Measurements from ENCODE around the gene WIPF2. TPM values are rescaled to one million over a fixed set of nuclear protein-coding genes. Genes with fewer than 3 reads are reported as not detected.

WIPF2 gene, protein sequence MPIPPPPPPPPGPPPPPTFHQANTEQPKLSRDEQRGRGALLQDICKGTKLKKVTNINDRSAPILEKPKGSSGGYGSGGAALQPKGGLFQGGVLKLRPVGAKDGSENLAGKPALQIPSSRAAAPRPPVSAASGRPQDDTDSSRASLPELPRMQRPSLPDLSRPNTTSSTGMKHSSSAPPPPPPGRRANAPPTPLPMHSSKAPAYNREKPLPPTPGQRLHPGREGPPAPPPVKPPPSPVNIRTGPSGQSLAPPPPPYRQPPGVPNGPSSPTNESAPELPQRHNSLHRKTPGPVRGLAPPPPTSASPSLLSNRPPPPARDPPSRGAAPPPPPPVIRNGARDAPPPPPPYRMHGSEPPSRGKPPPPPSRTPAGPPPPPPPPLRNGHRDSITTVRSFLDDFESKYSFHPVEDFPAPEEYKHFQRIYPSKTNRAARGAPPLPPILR
- 38.3 TPM for total RNA-seq
- long read RNA-seq, full-length matches to known transcripts, result 52 of 84 reads
- long read RNA-seq, partial matches to known transcripts, result 9 of 84 reads
- long read RNA-seq, other reads (novel, unspliced or antisense), result 23 of 84 reads

DNA sequence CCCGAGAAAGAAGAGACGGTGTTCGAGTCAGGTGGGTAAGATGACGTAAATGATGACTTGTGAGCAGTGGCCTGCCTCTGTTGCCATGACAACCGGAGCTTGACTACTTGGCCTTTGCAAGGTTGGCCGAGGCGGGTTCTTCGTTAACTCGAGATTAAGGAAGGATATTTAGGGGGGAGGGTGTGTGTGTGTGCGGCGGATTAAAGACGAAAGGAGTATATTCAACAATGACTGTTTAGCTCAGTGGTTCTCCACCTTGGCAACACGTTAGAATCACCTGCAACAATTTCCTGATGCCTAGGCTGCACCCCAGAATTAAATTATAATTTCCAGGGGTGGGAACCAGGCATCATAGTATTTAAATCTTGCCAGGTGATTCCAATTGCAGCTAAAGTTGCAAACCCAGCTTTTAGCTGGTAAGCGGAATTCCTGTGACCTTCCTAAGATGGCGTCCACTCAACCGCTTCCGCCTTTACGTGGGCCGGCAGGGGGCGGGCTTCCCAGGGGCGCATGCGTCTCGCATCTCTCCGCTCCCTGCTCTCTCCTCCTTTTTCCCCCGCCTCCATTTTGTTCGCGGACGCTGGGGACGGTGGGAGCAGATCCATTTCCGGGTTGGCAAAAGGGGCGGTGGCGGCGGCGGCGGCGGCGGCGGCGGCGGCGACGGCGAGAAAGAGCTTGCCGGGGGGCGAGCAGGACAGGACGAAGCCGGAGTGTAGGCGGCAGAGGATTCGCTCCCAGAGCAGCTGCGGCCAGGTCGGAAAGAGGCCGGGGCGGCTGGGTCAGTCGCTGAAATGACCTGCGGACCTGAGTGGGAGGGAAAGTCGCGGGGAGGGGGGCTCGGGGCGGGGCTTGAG lies at the start of gene WIPF2:
Gene WIPF2, plus strand, starts transcription at position 565 of the 854 bp plus-strand sequence. CDS start 37,156 bp downstream, outside the sequence.
- peak within 1 kb of the TSS; percentile 70 for H3K4me3 ChIP-seq
- TF ChIP-seq, protein P1, sequence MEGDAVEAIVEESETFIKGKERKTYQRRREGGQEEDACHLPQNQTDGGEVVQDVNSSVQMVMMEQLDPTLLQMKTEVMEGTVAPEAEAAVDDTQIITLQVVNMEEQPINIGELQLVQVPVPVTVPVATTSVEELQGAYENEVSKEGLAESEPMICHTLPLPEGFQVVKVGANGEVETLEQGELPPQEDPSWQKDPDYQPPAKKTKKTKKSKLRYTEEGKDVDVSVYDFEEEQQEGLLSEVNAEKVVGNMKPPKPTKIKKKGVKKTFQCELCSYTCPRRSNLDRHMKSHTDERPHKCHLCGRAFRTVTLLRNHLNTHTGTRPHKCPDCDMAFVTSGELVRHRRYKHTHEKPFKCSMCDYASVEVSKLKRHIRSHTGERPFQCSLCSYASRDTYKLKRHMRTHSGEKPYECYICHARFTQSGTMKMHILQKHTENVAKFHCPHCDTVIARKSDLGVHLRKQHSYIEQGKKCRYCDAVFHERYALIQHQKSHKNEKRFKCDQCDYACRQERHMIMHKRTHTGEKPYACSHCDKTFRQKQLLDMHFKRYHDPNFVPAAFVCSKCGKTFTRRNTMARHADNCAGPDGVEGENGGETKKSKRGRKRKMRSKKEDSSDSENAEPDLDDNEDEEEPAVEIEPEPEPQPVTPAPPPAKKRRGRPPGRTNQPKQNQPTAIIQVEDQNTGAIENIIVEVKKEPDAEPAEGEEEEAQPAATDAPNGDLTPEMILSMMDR (IDR thresholded peaks at IDR 0.05), result peak; percentile 68
- intact Hi-C loops (cut with DNase I), result no loop called here
- no peaks in the 10 kb centered on the region for H3K4me1 ChIP-seq
- no peaks in the 10 kb centered on the region for H3K36me3 ChIP-seq
- ATAC-seq (peak; percentile 99), DNase-seq (peak; percentile 98)
- H3K9me3 ChIP-seq, result no peaks in the 10 kb centered on the region
- no peaks in the 10 kb centered on the region for H3K27me3 ChIP-seq
- peak within 1 kb of the TSS; percentile 90 for H3K27ac ChIP-seq

DNA sequence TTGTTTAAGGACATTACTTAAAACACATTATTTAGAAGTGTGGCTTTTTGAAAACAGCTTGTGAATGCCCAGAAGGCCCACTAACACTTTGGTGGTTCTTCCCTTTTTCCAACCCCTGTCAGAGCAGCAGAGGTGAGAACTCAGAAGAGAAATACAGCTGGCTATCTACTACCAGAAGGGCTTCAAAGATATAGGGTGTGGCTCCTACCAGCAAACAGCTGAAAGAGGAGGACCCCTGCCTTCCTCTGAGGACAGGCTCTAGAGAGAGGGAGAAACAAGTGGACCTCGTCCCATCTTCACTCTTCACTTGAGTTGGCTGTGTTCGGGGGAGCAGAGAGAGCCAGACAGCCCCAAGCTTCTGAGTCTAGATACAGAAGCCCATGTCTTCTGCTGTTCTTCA lies 48.8 kb upstream of the WIPF2 start:
- intact Hi-C loops (cut with DNase I), result no loop called here
- Histone ChIP-seq H3K27me3 (no peaks in the 10 kb centered on the region), H3K27ac (no peak overlapping the region), H3K4me1 (no peaks in the 10 kb centered on the region), H3K9me3 (no peaks in the 10 kb centered on the region), H3K4me3 (no peak overlapping the region), H3K36me3 (peaks cover 79% of the 10 kb centered on the region)
- ATAC-seq (no peak), DNase-seq (no peak)
- TF ChIP-seq, protein P1 (IDR thresholded peaks at IDR 0.05), result no peak

DNA sequence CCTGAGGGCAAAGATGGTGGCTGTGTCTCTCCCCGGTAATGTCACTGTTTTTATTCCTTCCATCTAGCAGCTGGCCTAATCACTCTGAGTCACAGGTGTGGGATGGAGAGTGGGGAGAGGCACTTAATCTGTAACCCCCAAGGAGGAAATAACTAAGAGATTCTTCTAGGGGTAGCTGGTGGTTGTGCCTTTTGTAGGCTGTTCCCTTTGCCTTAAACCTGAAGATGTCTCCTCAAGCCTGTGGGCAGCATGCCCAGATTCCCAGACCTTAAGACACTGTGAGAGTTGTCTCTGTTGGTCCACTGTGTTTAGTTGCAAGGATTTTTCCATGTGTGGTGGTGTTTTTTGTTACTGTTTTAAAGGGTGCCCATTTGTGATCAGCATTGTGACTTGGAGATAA lies 47.4 kb upstream of the WIPF2 start:
- no peaks in the 10 kb centered on the region for H3K9me3 ChIP-seq
- TF ChIP-seq, protein P1 (IDR thresholded peaks at IDR 0.05), result no peak
- no peak for ATAC-seq
- intact Hi-C loops (cut with DNase I), result no loop called here
- peaks cover 64% of the 10 kb centered on the region for H3K36me3 ChIP-seq
- no peak for DNase-seq
- no peak overlapping the region for H3K4me3 ChIP-seq
- no peak overlapping the region for H3K27ac ChIP-seq
- no peaks in the 10 kb centered on the region for H3K27me3 ChIP-seq
- peaks cover 6% of the 10 kb centered on the region for H3K4me1 ChIP-seq

DNA sequence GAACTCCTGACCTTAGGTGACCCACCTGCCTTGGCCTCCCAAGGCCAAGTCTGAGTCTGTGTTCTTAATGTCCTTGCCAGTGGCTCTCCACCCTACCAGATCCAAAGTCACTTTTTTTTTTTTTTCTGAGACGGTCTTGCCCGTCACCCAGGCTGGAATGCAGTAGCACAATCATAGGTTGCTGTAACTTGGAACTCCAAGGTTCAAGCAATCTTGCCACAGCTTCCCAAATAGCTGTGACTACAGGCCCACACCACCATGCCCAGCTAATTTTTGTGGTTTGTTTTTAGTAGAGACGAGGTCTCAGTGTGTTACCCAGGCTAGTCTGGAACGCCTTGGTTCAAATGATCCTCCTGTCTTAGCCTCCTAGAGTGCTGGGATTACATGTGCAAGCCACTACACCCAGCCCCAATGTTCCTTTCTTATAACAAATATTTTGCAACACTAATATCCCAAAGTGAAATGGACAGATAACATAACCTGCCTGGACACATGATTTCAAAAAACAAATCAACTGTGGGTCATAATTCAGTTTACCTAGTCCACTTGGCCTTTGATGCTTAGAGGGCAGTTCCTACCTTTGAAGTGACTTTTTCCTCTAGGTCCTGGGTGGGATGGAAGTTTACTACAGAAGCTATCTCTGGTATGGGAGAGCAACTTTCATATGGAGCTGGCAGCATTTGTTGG lies 45.9 kb upstream of the WIPF2 start:
- Histone ChIP-seq H3K27me3 (no peaks in the 10 kb centered on the region), H3K9me3 (no peaks in the 10 kb centered on the region), H3K4me3 (no peak overlapping the region), H3K36me3 (peaks cover 50% of the 10 kb centered on the region), H3K4me1 (peaks cover 18% of the 10 kb centered on the region), H3K27ac (no peak overlapping the region)
- DNase-seq (no peak), ATAC-seq (no peak)
- TF ChIP-seq, protein P1 (IDR thresholded peaks at IDR 0.05), result no peak
- intact Hi-C loops (cut with DNase I), result no loop called here

DNA sequence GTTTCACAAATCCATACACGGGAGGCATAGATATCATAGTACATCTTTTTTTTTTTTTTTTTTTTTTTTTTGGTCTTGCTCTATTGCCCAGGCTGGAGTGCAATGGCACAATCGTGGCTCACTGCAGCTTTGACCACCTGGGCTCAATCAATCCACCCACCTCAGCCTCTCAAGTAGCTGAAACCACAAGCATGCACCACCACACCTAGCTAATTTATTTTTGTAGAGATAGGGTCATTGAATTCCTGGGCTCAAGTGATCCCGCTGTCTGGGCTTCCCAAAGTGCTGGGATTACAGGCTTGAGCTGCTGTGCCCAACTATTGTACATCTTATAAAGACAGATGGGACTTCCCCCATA lies 45.3 kb upstream of the WIPF2 start:
- H3K27me3 ChIP-seq, result no peaks in the 10 kb centered on the region
- no peak overlapping the region for H3K4me3 ChIP-seq
- no peak for DNase-seq
- intact Hi-C loops (cut with DNase I), result no loop called here
- H3K36me3 ChIP-seq, result peaks cover 44% of the 10 kb centered on the region
- no peak overlapping the region for H3K27ac ChIP-seq
- ATAC-seq, result no peak
- peaks cover 20% of the 10 kb centered on the region for H3K4me1 ChIP-seq
- TF ChIP-seq, protein P1 (IDR thresholded peaks at IDR 0.05), result no peak
- no peaks in the 10 kb centered on the region for H3K9me3 ChIP-seq
